Neutrophil (primary cell): ENCODE results near the gene INSC.

Source experiments
- H3K27ac ChIP-seq: fragments of 200-600 bp; sonication (generic); 2 replicates; pipeline ENCODE4 v1.5.1; 2016; ENCODE audit warnings: mild to moderate bottlenecking, moderate library complexity
- H3K27me3 ChIP-seq: fragments of 200-600 bp; sonication (generic); 2 replicates; pipeline ENCODE4 v1.6.0; 2016; ENCODE audit warnings: mild to moderate bottlenecking
- H3K36me3 ChIP-seq: fragments of 200-600 bp; sonication (generic); 2 replicates; pipeline ENCODE4 v1.5.1; 2017
- H3K4me1 ChIP-seq, 2 experiments: fragments of 200-600 bp in 1 of 2; sonication (generic) in 1 of 2; 1 replicate in 1 of 2; 2 replicates in 1 of 2; pipeline versions ENCODE4 v1.5.1 to v1.6.1; 2013 to 2016; ENCODE audit warnings: low read depth in 1 of 2, low read length in 1 of 2, mild to moderate bottlenecking in 1 of 2, moderate library complexity in 1 of 2; ENCODE audit not compliant: control insufficient read depth in 1 of 2, insufficient read depth in 1 of 2
- H3K4me3 ChIP-seq, 2 experiments: fragments of 200-600 bp in 1 of 2; sonication (generic) in 1 of 2; 1 replicate in 1 of 2; 2 replicates in 1 of 2; pipeline ENCODE4 v1.5.1; 2013 to 2016; ENCODE audit warnings: low read depth in 1 of 2, low read length in 1 of 2, mild to moderate bottlenecking in 1 of 2, moderate library complexity in 1 of 2
- H3K9me3 ChIP-seq: fragments of 200-600 bp; sonication (generic); 2 replicates; pipeline ENCODE4 v1.5.1; 2016
- CTCF ChIP-seq: fragments of 200-600 bp; sonication (generic); IDR thresholded peaks from 2 replicates; pipeline ENCODE4 v1.5.1; 2016; ENCODE audit warnings: antibody characterized with exemption

Gene INSC

GRCh38 chr11:15192005-15192556, 77.4 kb downstream of the INSC start:
- Histone ChIP-seq H3K9me3 (no peaks in the 10 kb centered on the region), H3K27ac (no peak overlapping the region), H3K36me3 (no peaks in the 10 kb centered on the region), H3K4me3 (no peak overlapping the region), H3K27me3 (no peaks in the 10 kb centered on the region), H3K4me1 (no peaks in the 10 kb centered on the region)
- no peak for TF ChIP-seq CTCF

- Histone ChIP-seq H3K27me3 (no peaks in the 10 kb centered on the region), H3K9me3 (no peaks in the 10 kb centered on the region), H3K27ac (no peak overlapping the region), H3K36me3 (no peaks in the 10 kb centered on the region), H3K4me3 (no peak overlapping the region), H3K4me1 (no peaks in the 10 kb centered on the region)
- TF ChIP-seq CTCF = no peak
These were observed 80.1 kb downstream of the INSC start for GRCh38 chr11:15194671-15195415.

GRCh38 chr11:15195454-15196200, 80.9 kb downstream of the INSC start:
- Histone ChIP-seq H3K36me3 (no peaks in the 10 kb centered on the region), H3K27ac (no peak overlapping the region), H3K9me3 (no peaks in the 10 kb centered on the region), H3K27me3 (no peaks in the 10 kb centered on the region), H3K4me3 (no peak overlapping the region), H3K4me1 (no peaks in the 10 kb centered on the region)
- no peak for TF ChIP-seq CTCF

GRCh38 chr11:15196704-15197103, 82.0 kb downstream of the INSC start:
- no peak for TF ChIP-seq CTCF
- H3K4me1 ChIP-seq = no peaks in the 10 kb centered on the region
- H3K27ac ChIP-seq = no peak overlapping the region
- no peaks in the 10 kb centered on the region for H3K27me3 ChIP-seq
- H3K4me3 ChIP-seq = no peak overlapping the region
- H3K9me3 ChIP-seq = no peaks in the 10 kb centered on the region
- H3K36me3 ChIP-seq = no peaks in the 10 kb centered on the region

- Histone ChIP-seq H3K4me1 (no peaks in the 10 kb centered on the region), H3K27me3 (no peaks in the 10 kb centered on the region), H3K4me3 (no peak overlapping the region), H3K9me3 (no peaks in the 10 kb centered on the region), H3K36me3 (no peaks in the 10 kb centered on the region), H3K27ac (no peak overlapping the region)
- TF ChIP-seq CTCF = no peak
These were observed 83.0 kb downstream of the INSC start for GRCh38 chr11:15197696-15198095.
